Gastrocnemius medialis (tissue), 4 donors: ENCODE results near the gene PACSIN1. TPM values are rescaled to one million over a fixed set of nuclear protein-coding genes. Genes with fewer than 3 reads are reported as not detected.

Experiments
- ATAC-seq, 2 donors: fragments of 150-250 bp; one replicate each; pipeline ENCODE4 v1.9.1; 2016
- DNase-seq, 2 donors: peaks; one replicate each; pipeline ENCODE4 v3.0.0-alpha.2; 2019
- H3K27ac ChIP-seq, 4 donors: fragments of 200-600 bp; sonication (generic); 1 replicate in 1 of 4; 2 replicates in 3 of 4; pipeline ENCODE4 v1.5.1; 2016 to 2018; ENCODE audit warnings: mild to moderate bottlenecking in 2 of 4, moderate library complexity in 1 of 4
- H3K27me3 ChIP-seq, 3 donors: fragments of 200-600 bp; sonication (generic) in 2 of 3; 1 replicate in 1 of 3; 2 replicates in 2 of 3; pipeline versions ENCODE4 v1.5.1 to v1.6.0; 2016 to 2019; ENCODE audit warnings: mild to moderate bottlenecking in 1 of 3, moderate library complexity in 1 of 3
- H3K36me3 ChIP-seq, 2 donors: fragments of 200-600 bp; sonication (generic) in 1 of 2; one replicate each; pipeline ENCODE4 v1.5.1; 2017 to 2018
- H3K4me1 ChIP-seq, 2 donors: fragments of 200-600 bp; sonication (generic) in 1 of 2; one replicate each; pipeline ENCODE4 v1.5.1; 2016 to 2017; ENCODE audit warnings: mild to moderate bottlenecking in 2 of 2
- H3K4me3 ChIP-seq, 4 donors: fragments of 200-600 bp; sonication (generic) in 3 of 4; 1 replicate in 1 of 4; 2 replicates in 3 of 4; pipeline ENCODE4 v1.5.1; 2016 to 2019; ENCODE audit warnings: mild to moderate bottlenecking in 2 of 4
- H3K9me3 ChIP-seq, 3 donors: fragments of 200-600 bp; sonication (generic) in 2 of 3; 1 replicate in 1 of 3; 2 replicates in 2 of 3; pipeline ENCODE4 v1.5.1; 2016 to 2019
- CTCF ChIP-seq, 5 experiments: fragments of 450-650 bp in 3 of 5; fragments of 200-600 bp in 2 of 5; sonication (generic) in 2 of 5; IDR thresholded peaks in 4 of 5; conservative IDR thresholded peaks in 1 of 5; 1 replicate in 4 of 5; 2 replicates in 1 of 5; pipeline ENCODE4 v1.5.1; 2016 to 2019; ENCODE audit warnings: antibody characterized with exemption in 5 of 5, mild to moderate bottlenecking in 3 of 5, moderate library complexity in 3 of 5
- POLR2A ChIP-seq, 2 donors: fragments of 450-650 bp; IDR thresholded peaks; one replicate each; pipeline ENCODE4 v1.6.1; 2017; ENCODE audit warnings: antibody characterized with exemption in 2 of 2, mild to moderate bottlenecking in 2 of 2, moderate library complexity in 2 of 2
- in situ Hi-C, 4 donors: fragments of 200-750 bp; cut with MboI; loops; one replicate each; pipeline versions ENCODE4 v1.15.0 to v1.8.0; 2017; ENCODE audit warnings: low sequenced_read_pairs in 4 of 4
- intact Hi-C: fragments of 100-400 bp; cut with DNase I; formaldehyde crosslinking; loops from one replicate; pipeline ENCODE4 v1.15.1; 2023; ENCODE audit warnings: low total_unique reads
- total RNA-seq, 4 donors: library from RNA; depleted of rRNA; stranded (reverse); fragments of >200 nt; gene quantifications; one replicate each; pipeline versions ENCODE4 v1.1.0 to v1.2.3, GENCODE V29; 2016

PACSIN1 gene
- total RNA-seq, 4 donors from 2014 or later, result not detected

- intact Hi-C loops, result no loop called here
- DNase-seq (no peak), ATAC-seq (no peak)
- Histone ChIP-seq H3K4me3 (no peak overlapping the region), H3K36me3 (no peaks in the 10 kb centered on the region), H3K9me3 (no peaks in the 10 kb centered on the region), H3K27ac (no peak overlapping the region), H3K27me3 (no peaks in the 10 kb centered on the region), H3K4me1 (peaks cover 6 to 10% of the 10 kb centered on the region in 2 donors)
- TF ChIP-seq CTCF (IDR thresholded peaks at IDR 0.05 in 4 of 5, conservative IDR thresholded peaks at IDR 0.05 in 1 of 5), result no peak
- TF ChIP-seq POLR2A (IDR thresholded peaks at IDR 0.05), result no peak
- in situ Hi-C loops, result loop anchor here in 1 of 4 donors (10.0 kb wide), 1 partner anchor 81 kb away; no protein-coding TSS in a partner anchor
Observed at GRCh38 chr6:34523441-34524206, 57.7 kb downstream of the PACSIN1 start.

GRCh38 chr6:34524499-34524898 is 58.6 kb downstream of the PACSIN1 start:
- Histone ChIP-seq H3K36me3 (no peaks in the 10 kb centered on the region), H3K4me3 (no peak overlapping the region), H3K4me1 (peaks cover 6 to 10% of the 10 kb centered on the region in 2 donors), H3K9me3 (no peaks in the 10 kb centered on the region), H3K27ac (no peak overlapping the region), H3K27me3 (no peaks in the 10 kb centered on the region)
- ATAC-seq (no peak), DNase-seq (peak in 1 of 2 donors; percentile 1)
- intact Hi-C loops, result no loop called here
- in situ Hi-C loops, result loop anchor here in 1 of 4 donors (10.0 kb wide), 1 partner anchor 80 kb away; no protein-coding TSS in a partner anchor
- TF ChIP-seq POLR2A (IDR thresholded peaks at IDR 0.05) (no peak), CTCF (IDR thresholded peaks at IDR 0.05 in 4 of 5, conservative IDR thresholded peaks at IDR 0.05 in 1 of 5) (no peak)

- Histone ChIP-seq H3K27ac (no peak overlapping the region), H3K36me3 (no peaks in the 10 kb centered on the region), H3K27me3 (no peaks in the 10 kb centered on the region), H3K4me1 (peaks cover 6 to 10% of the 10 kb centered on the region in 2 donors), H3K9me3 (no peaks in the 10 kb centered on the region), H3K4me3 (no peak overlapping the region)
- TF ChIP-seq CTCF (IDR thresholded peaks at IDR 0.05 in 4 of 5, conservative IDR thresholded peaks at IDR 0.05 in 1 of 5) (no peak), POLR2A (IDR thresholded peaks at IDR 0.05) (no peak)
- intact Hi-C loops (loop anchor here (5.0 kb wide), 2 partner anchors 63 to 362 kb away; partner anchors contain the start of genes ANKS1A and TAF11), in situ Hi-C loops (loop anchor here (5.0 to 10.0 kb wide), 3 partner anchors 80 to 87 kb away; no protein-coding TSS in a partner anchor)
- ATAC-seq, result no peak
- DNase-seq, result no peak
Observed at GRCh38 chr6:34524971-34525370, 59.1 kb downstream of the PACSIN1 start.

GRCh38 chr6:34525431-34526175 is 59.7 kb downstream of the PACSIN1 start:
- H3K4me3 ChIP-seq, result no peak overlapping the region
- no peak for TF ChIP-seq POLR2A (IDR thresholded peaks at IDR 0.05)
- no peak for TF ChIP-seq CTCF (IDR thresholded peaks at IDR 0.05 in 4 of 5, conservative IDR thresholded peaks at IDR 0.05 in 1 of 5)
- no peaks in the 10 kb centered on the region for H3K9me3 ChIP-seq
- DNase-seq, result peak in 1 of 2 donors; percentile 10
- H3K27me3 ChIP-seq, result no peaks in the 10 kb centered on the region
- no peak overlapping the region for H3K27ac ChIP-seq
- peaks cover 6 to 10% of the 10 kb centered on the region in 2 donors for H3K4me1 ChIP-seq
- ATAC-seq, result no peak
- H3K36me3 ChIP-seq, result no peaks in the 10 kb centered on the region
- intact Hi-C loops (loop anchor here (2.0 to 5.0 kb wide), 4 partner anchors 63 to 362 kb away; partner anchors contain the start of genes ANKS1A, ILRUN, SNRPC and TAF11), in situ Hi-C loops (loop anchor here (5.0 to 10.0 kb wide), 3 partner anchors 79 to 87 kb away; no protein-coding TSS in a partner anchor)
